T-helper 2 cell treated with Interferon-gamma antibody and Interleukin-4, amounts not matched to agents 5 μg/mL and 100 μg/mL, for 36 hours (primary cell): ENCODE results near the gene GPR37.

Source experiments
- DNase-seq: peaks from one replicate; pipeline ENCODE4 v3.0.0; 2021; ENCODE audit warnings: low spot score
- H3K27ac Mint-ChIP-seq: one replicate; pipeline ENCODE4 v1.8.0; 2021; ENCODE audit warnings: mild to moderate bottlenecking, mixed read lengths
- H3K27me3 Mint-ChIP-seq: one replicate; pipeline ENCODE4 v1.8.0; 2021; ENCODE audit warnings: low read depth, mixed read lengths
- H3K36me3 Mint-ChIP-seq: one replicate; pipeline ENCODE4 v1.8.0; 2021; ENCODE audit warnings: low read depth, mixed read lengths
- H3K4me1 Mint-ChIP-seq: one replicate; pipeline ENCODE4 v1.8.0; 2021; ENCODE audit warnings: low read depth, mixed read lengths
- H3K4me3 Mint-ChIP-seq: one replicate; pipeline ENCODE4 v1.8.0; 2022; ENCODE audit warnings: mild to moderate bottlenecking, moderate library complexity, mixed read lengths
- H3K9me3 Mint-ChIP-seq: one replicate; pipeline ENCODE4 v1.8.0; 2021; ENCODE audit warnings: mixed read lengths

Gene GPR37

GRCh38 chr7:124790645-124791044 lies 25.1 kb upstream of the GPR37 start:
- Mint-ChIP-seq H3K36me3 (no peaks in the 10 kb centered on the region), H3K4me3 (no peak overlapping the region), H3K4me1 (no peaks in the 10 kb centered on the region), H3K27me3 (peaks cover 2% of the 10 kb centered on the region), H3K27ac (no peak overlapping the region), H3K9me3 (no peaks in the 10 kb centered on the region)
- no peak for DNase-seq

- Mint-ChIP-seq H3K9me3 (no peaks in the 10 kb centered on the region), H3K36me3 (no peaks in the 10 kb centered on the region), H3K27ac (no peak overlapping the region), H3K4me1 (no peaks in the 10 kb centered on the region), H3K27me3 (peaks cover 2% of the 10 kb centered on the region), H3K4me3 (no peak overlapping the region)
- no peak for DNase-seq
Observed at GRCh38 chr7:124785994-124786393, 20.4 kb upstream of the GPR37 start.

- DNase-seq = no peak
- Mint-ChIP-seq H3K27me3 (no peaks in the 10 kb centered on the region), H3K4me3 (no peak overlapping the region), H3K36me3 (no peaks in the 10 kb centered on the region), H3K9me3 (no peaks in the 10 kb centered on the region), H3K27ac (no peak overlapping the region), H3K4me1 (no peaks in the 10 kb centered on the region)
Observed at GRCh38 chr7:124784879-124785818, 19.6 kb upstream of the GPR37 start.

GRCh38 chr7:124783271-124783670 lies 17.7 kb upstream of the GPR37 start:
- Mint-ChIP-seq H3K4me3 (no peak overlapping the region), H3K27me3 (no peaks in the 10 kb centered on the region)

GRCh38 chr7:124781907-124782734 lies 16.5 kb upstream of the GPR37 start:
- Mint-ChIP-seq H3K9me3 (no peaks in the 10 kb centered on the region), H3K27ac (no peak overlapping the region), H3K4me1 (no peaks in the 10 kb centered on the region), H3K27me3 (no peaks in the 10 kb centered on the region), H3K4me3 (no peak overlapping the region), H3K36me3 (no peaks in the 10 kb centered on the region)
- no peak for DNase-seq

More at GRCh38 chr7:124783271-124783670, 17.7 kb upstream of the GPR37 start:
- H3K36me3 Mint-ChIP-seq = no peaks in the 10 kb centered on the region
- DNase-seq = no peak
- no peaks in the 10 kb centered on the region for H3K4me1 Mint-ChIP-seq
- H3K9me3 Mint-ChIP-seq = no peaks in the 10 kb centered on the region
- H3K27ac Mint-ChIP-seq = no peak overlapping the region

GRCh38 chr7:124781418-124781817 lies 15.8 kb upstream of the GPR37 start:
- no peaks in the 10 kb centered on the region for H3K9me3 Mint-ChIP-seq

GRCh38 chr7:124780608-124781007 lies 15.0 kb upstream of the GPR37 start:
- H3K4me1 Mint-ChIP-seq = no peaks in the 10 kb centered on the region
- H3K9me3 Mint-ChIP-seq = no peaks in the 10 kb centered on the region
- DNase-seq = no peak
- H3K36me3 Mint-ChIP-seq = no peaks in the 10 kb centered on the region
- no peak overlapping the region for H3K4me3 Mint-ChIP-seq
- no peak overlapping the region for H3K27ac Mint-ChIP-seq
- H3K27me3 Mint-ChIP-seq = no peaks in the 10 kb centered on the region

More at GRCh38 chr7:124781418-124781817, 15.8 kb upstream of the GPR37 start:
- Mint-ChIP-seq H3K27me3 (no peaks in the 10 kb centered on the region), H3K36me3 (no peaks in the 10 kb centered on the region), H3K4me1 (no peaks in the 10 kb centered on the region), H3K27ac (no peak overlapping the region), H3K4me3 (no peak overlapping the region)
- DNase-seq = no peak

- no peak overlapping the region for H3K27ac Mint-ChIP-seq
- DNase-seq = no peak
- H3K4me3 Mint-ChIP-seq = no peak overlapping the region
- no peaks in the 10 kb centered on the region for H3K4me1 Mint-ChIP-seq
- H3K27me3 Mint-ChIP-seq = no peaks in the 10 kb centered on the region
- no peaks in the 10 kb centered on the region for H3K36me3 Mint-ChIP-seq
- no peaks in the 10 kb centered on the region for H3K9me3 Mint-ChIP-seq
Observed at GRCh38 chr7:124780056-124780455, 14.5 kb upstream of the GPR37 start.

GRCh38 chr7:124779620-124780019 lies 14.0 kb upstream of the GPR37 start:
- H3K9me3 Mint-ChIP-seq = no peaks in the 10 kb centered on the region
- no peaks in the 10 kb centered on the region for H3K36me3 Mint-ChIP-seq
- no peak overlapping the region for H3K4me3 Mint-ChIP-seq
- no peaks in the 10 kb centered on the region for H3K27me3 Mint-ChIP-seq
- no peaks in the 10 kb centered on the region for H3K4me1 Mint-ChIP-seq
- no peak for DNase-seq
- H3K27ac Mint-ChIP-seq = no peak overlapping the region

- no peaks in the 10 kb centered on the region for H3K27me3 Mint-ChIP-seq
- no peak overlapping the region for H3K4me3 Mint-ChIP-seq
- no peaks in the 10 kb centered on the region for H3K36me3 Mint-ChIP-seq
- no peak overlapping the region for H3K27ac Mint-ChIP-seq
- no peaks in the 10 kb centered on the region for H3K9me3 Mint-ChIP-seq
- DNase-seq = no peak
- no peaks in the 10 kb centered on the region for H3K4me1 Mint-ChIP-seq
Observed at GRCh38 chr7:124779194-124779593, 13.6 kb upstream of the GPR37 start.

- no peak overlapping the region for H3K27ac Mint-ChIP-seq
- H3K9me3 Mint-ChIP-seq = no peaks in the 10 kb centered on the region
- H3K27me3 Mint-ChIP-seq = peaks cover 9% of the 10 kb centered on the region
- no peak overlapping the region for H3K4me3 Mint-ChIP-seq
- H3K36me3 Mint-ChIP-seq = no peaks in the 10 kb centered on the region
- no peaks in the 10 kb centered on the region for H3K4me1 Mint-ChIP-seq
- no peak for DNase-seq
Observed at GRCh38 chr7:124777268-124777667, 11.7 kb upstream of the GPR37 start.

GRCh38 chr7:124776153-124776552 lies 10.6 kb upstream of the GPR37 start:
- Mint-ChIP-seq H3K27me3 (peaks cover 17% of the 10 kb centered on the region), H3K36me3 (no peaks in the 10 kb centered on the region), H3K4me3 (no peak overlapping the region), H3K27ac (no peak overlapping the region), H3K4me1 (no peaks in the 10 kb centered on the region), H3K9me3 (no peaks in the 10 kb centered on the region)
- no peak for DNase-seq

- Mint-ChIP-seq H3K9me3 (no peaks in the 10 kb centered on the region), H3K4me1 (no peaks in the 10 kb centered on the region), H3K27me3 (peaks cover 20% of the 10 kb centered on the region), H3K4me3 (no peak overlapping the region), H3K36me3 (no peaks in the 10 kb centered on the region), H3K27ac (no peak overlapping the region)
- DNase-seq = no peak
Observed at GRCh38 chr7:124775422-124775821, 9.8 kb upstream of the GPR37 start.

GRCh38 chr7:124773938-124774337 lies 8.3 kb upstream of the GPR37 start:
- DNase-seq = no peak

More at GRCh38 chr7:124773938-124774337, 8.3 kb upstream of the GPR37 start:
- Mint-ChIP-seq H3K36me3 (no peaks in the 10 kb centered on the region), H3K27me3 (peaks cover 22% of the 10 kb centered on the region), H3K4me3 (no peak overlapping the region), H3K4me1 (no peaks in the 10 kb centered on the region), H3K27ac (no peak overlapping the region), H3K9me3 (no peaks in the 10 kb centered on the region)
